Measurements from ENCODE around the gene ACVR1.

DNA sequence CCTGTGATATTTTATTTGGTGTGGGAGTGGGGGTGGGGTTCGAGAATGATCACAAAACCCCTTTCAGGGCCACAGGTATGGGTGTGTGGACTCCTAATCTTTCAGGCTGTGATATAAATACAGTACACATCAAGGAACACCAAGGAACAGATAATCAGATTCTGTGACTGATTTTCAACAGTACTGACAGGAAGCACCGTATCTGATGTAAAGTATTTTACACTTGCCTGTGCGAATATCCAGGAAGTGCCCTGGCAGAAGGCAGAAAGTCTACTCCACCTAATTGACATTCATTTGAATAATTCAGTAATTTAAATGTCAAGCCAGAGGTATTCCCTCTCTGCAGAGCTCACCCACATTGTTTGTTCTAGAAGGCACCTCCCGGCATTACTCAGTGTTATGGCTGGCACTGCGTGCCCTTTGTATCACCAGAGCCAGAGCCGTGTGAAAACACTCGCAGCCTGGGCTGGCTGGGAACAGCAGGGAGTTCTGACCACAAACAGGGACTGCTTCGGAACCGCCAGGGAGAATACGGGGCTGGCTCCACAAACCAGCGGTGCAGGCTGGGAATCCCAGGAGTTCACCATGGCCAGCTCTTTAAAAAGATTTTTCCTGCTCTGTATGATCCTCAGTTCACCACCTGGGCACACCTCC is 91.8 kb downstream of the ACVR1 start:
- TF ChIP-seq, protein P1, sequence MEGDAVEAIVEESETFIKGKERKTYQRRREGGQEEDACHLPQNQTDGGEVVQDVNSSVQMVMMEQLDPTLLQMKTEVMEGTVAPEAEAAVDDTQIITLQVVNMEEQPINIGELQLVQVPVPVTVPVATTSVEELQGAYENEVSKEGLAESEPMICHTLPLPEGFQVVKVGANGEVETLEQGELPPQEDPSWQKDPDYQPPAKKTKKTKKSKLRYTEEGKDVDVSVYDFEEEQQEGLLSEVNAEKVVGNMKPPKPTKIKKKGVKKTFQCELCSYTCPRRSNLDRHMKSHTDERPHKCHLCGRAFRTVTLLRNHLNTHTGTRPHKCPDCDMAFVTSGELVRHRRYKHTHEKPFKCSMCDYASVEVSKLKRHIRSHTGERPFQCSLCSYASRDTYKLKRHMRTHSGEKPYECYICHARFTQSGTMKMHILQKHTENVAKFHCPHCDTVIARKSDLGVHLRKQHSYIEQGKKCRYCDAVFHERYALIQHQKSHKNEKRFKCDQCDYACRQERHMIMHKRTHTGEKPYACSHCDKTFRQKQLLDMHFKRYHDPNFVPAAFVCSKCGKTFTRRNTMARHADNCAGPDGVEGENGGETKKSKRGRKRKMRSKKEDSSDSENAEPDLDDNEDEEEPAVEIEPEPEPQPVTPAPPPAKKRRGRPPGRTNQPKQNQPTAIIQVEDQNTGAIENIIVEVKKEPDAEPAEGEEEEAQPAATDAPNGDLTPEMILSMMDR (IDR thresholded peaks at IDR 0.05): peak in 1 of 4 experiments; percentile 2
- TF ChIP-seq EP300 (IDR thresholded peaks at IDR 0.05) (no peak), POLR2A (IDR thresholded peaks at IDR 0.05) (no peak), POLR2AphosphoS5 (IDR thresholded peaks at IDR 0.05) (peak; percentile 59)
